HG02678 (cell line): Measurements from ENCODE around the gene METTL16.

Source experiments
- ATAC-seq: cut with Tn5 transposase; IDR thresholded peaks from one replicate; pipeline ENCODE4 v1.9.1; 2021; ENCODE audit warnings: mild to moderate bottlenecking, moderate library complexity; ENCODE audit not compliant: unreplicated experiment

METTL16 gene

DNA sequence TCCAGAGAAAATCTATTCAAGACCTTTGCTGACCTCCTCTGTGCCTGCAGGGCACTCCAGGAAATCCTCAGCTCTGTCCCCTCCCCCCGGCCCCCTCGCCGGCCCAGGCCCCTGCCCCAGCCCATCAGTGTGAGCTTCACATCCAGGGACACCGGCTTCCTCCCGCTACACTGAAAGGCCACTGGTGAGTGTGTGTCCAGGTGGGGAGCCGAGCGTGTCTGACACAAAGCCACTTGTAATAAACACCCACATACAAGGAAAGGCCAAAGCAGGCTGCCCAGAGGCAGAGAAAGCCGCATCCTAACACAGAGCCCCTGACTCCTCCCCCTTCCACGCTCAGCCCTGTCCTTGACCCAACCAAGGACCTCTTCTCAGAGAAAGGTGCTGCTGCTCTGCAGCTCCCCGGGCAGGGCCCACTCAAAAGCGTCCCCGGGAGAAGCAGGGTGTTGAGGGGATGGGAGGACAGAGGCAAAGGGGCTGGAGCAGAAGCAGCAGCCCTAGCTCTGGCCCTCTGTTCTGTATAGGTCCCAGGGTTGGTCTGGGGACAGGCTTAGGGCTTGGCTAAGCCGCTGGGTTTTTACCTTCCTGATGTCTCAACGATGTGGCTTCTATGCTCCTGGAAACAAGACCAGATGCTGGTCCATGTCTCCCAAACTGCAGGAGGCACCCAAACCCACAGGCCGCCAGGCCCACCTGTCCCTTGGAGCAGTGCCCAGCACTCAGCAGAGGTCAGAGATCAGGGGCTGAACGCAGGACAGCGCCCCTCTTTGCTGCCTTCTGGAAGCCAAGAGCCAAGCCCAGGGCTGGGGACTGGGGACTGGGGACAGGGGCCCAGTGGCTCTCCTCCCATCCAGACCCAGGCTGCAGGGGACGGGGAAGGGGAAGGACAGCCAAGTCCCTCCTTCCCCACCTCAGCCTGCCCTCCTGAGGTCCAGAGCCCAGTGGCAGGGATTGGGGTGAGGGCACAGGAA, 126.2 kb downstream of the METTL16 start:
- ATAC-seq = no peak

DNA sequence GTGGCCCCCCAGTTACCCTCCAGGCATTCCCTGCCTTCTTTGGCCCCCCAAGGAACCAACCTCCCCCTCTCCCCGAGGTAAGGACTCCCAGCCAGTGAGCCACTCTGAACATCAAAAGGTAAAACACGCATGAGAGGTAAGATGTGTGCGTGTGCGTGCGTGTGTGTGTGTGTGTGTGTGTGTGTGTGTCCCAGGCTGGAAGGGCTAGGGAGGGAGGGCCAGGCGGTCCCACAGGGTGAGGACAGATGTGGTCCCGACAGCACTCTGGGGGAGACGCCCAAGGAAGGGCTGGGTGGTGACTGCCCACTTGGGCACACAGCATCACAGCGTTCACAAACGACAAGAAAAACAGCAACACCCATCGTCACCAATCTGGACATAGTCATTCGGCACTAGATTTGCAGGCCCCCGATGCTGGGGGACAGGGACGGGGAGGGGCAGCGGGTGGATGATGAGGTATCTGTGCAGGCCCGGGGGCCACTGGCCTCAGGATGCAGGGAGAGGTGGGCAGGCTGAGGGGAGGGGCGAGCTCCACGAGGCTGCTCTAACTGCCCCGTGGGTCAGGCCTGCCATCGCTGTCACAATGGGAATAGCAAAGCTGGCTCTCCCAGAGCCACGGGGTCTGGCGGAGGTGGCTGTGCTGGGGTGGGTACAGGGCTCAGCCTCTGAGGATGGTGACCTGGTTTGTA, 127.1 kb downstream of the METTL16 start:
- ATAC-seq = no peak

DNA sequence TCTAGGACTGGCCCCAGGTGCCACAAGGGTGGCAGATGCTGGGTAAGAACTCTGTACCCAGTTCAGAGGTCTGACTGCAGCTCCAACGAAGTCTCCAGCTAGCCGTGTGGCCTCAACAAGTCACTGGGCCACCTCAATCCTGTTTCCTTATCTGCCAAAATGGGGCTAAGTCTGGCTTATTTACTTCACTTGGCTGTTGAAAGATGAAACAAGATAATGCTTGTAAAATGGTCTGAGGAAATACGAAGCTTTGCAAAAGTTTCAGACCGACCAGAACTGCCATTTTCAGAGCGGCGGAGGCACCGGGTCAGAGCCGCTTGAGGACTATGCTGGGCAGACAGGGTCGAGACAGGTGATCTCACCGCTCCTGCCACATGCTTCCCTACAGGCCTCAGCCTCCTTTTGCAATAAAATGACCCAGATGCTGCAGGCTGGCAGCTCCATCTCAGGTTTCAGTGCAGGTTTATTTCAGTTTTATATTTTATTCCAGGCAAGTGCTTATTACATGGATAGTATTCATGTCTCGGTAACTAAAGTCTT, 128.0 kb downstream of the METTL16 start:
- ATAC-seq = no peak

DNA sequence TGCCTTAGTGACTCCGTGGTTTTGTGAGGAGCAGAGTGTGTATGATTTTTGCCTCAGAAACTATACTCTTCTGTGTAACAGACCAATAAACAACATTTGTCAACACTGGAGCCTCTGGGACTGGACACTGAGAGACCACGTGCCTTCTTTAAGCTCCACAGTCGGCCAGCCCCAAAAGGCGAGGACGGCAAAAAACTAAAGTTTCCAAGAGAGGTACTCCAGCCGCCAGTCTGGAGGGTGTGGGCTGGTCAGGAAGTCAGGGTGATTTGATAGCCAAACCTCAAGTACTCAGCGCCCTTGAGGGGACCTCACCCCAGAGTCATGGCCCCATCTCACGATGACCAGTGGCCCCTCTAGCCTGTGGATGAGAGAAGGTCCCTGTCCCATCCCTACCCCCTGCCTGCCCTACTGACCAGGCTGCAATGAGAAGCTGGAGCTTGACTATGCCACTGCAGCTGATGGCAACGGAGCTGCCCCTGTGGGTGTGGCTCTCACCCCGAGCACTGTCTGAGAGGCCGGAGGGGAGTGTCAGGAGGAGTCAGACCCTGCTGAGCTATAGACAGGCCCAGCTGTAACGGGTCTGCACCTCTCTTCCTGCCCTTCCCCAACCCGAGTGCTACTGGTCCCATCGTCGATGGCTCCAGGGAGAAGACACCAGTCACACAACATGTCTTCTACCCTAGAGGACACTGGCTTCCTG, 130.6 kb downstream of the METTL16 start:
- ATAC-seq = no peak

DNA sequence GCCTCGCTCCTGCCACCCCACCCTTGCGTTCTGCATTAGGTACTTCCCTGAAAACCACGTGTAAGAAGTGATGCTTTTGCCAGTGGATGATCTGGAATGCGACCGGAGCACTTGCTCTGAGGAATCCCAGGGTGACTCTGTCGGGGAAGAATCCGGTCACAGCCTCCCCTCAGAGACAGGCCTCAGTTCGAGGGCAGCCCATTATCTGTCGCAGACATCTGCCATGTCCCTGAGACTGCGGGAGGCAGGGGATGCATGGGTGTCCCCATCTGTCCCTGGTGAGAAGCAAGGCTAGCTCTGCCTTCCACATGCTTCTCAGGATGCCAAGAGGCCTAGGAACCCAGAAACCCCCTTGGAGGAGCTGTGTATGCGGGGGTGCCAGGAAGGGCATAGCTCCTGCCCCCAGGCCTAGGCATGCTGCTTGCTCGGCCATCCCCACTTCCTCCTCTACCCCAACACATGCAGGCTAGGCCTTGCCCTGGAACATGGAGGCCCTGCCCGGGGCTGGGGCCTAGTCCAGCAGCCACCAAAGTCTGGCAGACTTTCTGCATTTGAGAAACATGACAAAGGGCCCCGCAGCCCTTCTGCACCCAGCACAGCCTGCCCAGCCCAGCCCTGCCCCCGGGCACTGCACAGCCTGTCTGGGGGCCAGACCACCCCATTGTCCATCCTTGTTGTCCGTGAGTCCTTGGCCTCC, 131.3 kb downstream of the METTL16 start:
- ATAC-seq = no peak

DNA sequence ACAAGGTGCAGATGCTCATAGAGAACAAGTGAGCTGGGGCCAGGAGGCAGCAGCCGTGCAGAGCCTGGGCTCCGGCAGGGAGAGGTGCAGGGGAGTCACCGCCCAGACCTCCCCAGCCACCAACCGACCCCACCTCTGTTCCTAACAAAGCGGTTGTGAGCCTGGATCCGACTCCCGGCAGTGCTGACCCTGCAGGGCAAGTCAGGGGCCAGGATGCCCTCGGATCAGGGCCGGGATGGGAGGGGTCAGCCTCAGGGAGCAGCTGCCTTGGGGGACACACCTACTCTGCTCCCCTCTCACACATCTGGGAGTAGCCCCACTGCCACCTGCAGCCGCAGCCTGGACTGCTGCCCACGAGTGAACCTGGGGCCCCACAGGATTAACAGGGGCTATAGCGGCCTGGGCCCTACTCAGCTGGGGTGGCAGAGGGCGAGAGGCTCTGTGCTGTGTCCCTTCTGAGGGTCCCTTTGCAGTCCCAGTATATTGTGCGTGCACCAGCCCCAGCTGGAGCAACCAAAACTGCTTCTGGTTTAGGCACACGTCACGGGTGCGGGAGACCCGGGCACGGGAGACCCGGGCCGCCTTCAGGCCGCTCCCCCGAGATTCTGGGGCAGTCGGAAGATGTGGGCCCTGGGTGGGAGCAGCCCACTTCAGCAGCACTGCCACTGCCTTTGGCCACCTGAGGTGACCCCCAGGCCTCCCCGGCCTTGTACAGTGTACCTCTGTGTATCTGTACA, 132.0 kb downstream of the METTL16 start:
- ATAC-seq = no peak

DNA sequence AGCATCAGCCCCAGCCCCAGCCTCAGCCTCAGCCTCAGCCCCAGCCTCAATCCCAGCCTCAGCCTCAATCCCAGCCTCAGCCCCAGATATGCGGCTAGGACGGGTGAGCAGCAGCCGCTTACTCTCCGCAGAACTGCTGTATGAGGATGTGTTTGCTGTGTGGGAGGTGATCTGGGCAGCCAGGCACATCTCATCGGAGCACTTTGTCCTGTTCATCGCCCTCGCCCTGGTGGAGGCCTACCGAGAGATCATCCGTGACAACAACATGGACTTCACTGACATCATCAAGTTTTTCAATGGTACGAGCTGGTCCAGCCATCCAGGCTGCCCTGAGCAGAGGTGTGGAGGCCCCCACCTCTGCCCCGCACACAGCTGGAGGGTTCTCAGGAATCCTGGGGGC, 132.8 kb downstream of the METTL16 start:
- ATAC-seq = no peak

DNA sequence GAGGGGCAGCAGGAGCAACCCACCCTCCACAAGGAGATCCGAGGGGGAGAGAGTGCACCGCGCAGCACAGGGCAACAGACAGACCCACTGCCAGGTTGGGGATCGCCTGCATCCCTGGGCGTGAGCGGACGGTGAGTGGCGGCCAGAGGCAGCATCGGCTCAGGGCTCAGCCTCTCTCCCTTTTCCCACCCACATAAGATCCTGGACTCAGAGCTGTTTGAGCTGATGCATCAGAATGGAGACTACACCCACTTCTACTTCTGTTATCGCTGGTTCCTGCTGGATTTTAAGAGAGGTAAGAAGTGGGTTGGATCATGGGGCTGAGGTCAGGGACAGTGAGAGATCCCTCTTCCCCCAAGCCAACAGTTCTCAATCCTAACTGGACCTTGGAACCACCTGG, 134.0 kb downstream of the METTL16 start:
- ATAC-seq = no peak

DNA sequence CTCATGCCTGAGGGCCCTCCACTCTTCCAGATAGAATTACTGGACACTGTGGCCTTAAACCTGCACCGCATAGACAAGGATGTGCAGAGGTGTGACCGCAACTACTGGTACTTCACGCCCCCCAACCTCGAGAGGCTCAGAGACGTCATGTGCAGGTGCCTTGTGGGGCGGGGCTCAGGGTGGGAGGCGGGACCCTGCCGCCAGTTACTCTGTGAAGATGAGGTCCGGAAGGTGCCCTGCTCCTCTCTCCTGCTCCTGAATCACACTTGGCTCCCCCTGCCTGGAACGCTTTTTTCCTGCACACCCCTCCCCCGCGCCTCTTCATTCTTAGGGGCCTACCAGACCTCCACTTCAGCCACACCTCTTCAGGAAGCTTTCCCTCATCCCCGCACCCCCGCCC, 135.6 kb downstream of the METTL16 start:
- ATAC-seq = no peak

DNA sequence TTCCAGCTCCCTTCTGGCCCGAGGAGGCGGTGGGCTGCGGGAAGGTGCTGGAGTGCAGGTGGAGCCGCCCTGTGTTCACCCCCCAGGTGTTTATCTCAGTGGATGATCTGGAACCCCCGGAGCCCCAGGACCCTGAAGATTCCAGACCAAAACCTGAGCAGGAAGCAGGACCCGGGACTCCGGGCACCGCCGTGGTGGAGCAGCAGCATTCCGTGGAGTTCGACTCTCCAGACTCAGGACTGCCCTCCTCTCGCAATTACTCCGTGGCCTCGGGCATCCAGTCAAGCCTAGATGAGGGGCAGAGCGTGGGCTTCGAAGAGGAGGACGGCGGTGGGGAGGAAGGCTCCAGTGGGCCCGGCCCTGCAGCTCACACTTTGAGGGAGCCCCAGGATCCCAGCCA, 136.3 kb downstream of the METTL16 start:
- no peak for ATAC-seq

DNA sequence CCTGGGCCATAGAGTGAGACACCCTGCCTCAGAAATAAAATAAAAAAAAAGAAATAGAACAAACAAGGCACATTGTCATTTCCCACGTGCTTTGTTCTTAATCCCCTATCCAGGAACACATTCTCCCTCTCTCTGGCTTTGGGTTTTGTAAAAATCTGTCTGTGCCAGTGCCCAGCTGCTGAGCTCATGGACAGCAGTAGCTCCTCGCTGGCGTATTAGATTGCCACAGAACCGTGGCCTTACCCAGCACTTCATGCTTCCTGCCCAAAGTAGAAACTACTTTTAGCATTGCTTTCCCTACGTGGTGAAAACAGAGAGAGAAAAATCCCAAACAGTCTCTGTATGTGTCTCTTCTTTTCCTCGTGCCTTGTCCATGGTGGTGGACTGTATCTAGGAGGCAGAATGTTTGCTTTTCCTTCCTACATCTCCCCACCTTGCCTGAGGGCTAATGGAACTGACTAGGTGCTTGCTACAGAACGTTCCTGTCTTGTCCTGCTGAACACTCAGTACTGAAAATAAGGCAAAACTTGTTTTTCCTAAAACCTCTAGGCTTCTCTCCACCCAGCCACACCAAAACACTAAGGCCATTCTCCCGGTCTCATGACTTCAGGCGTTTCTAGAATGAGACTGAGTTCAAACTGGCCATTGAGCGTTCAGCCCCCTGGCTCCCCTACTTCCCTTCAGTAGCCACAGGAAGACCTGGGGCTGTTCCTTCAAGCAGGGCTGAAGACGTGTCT, 137.0 kb downstream of the METTL16 start:
- ATAC-seq = no peak

DNA sequence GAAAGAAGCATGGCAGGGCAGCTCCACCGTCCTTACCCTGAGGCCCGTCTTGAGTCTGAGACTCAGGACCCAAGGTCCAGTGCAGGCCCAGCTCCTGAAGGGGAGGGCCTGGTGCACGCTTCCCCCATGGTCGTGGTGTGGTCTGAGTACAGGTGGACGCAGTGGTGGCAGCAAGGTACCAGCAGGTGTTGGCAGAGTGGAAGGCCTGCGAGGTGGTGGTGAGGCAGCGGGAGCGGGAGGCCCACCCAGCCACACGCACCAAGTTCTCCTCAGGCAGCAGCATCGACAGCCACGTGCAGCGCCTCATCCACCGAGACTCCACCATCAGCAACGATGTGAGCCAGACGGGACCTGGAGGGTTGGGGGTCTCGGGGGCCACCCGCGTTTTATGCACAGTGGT, 138.5 kb downstream of the METTL16 start:
- ATAC-seq = no peak

DNA sequence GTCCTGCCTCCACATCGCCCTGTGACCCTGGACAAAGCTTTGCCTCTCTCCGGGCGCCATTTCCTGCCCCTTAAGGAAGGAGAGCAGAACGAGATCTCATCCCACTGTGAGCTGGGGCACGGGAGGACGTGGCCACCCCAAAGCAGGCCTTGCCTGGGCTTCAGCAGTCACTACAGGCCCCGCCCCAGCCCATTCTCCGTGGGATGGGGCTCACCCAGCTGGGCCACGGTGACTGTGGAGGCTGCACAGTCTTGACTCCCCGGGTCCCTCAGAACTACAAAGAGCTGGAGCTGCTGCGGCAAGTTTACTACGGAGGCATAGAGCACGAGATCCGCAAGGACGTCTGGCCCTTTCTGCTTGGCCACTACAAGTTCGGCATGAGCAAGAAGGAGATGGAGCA, 139.0 kb downstream of the METTL16 start:
- ATAC-seq = no peak

DNA sequence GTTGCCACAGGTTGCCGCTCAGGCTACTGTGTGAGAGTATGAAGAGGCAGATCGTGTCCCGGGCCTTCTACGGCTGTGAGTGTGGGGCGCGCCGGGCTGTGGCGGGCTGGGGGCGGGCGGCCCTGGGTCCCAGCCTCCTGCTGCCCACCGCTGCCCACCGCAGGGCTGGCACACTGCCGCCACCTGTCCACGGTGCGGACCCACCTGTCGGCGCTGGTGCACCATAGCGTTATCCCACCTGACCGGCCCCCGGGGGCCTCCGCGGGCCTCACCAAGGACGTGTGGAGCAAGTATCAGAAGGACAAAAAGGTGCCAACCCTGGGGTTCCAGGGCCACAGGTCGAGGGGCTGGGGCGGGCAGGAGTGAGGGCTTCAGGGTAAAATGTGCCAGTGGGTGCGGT, 139.5 kb downstream of the METTL16 start:
- no peak for ATAC-seq

DNA sequence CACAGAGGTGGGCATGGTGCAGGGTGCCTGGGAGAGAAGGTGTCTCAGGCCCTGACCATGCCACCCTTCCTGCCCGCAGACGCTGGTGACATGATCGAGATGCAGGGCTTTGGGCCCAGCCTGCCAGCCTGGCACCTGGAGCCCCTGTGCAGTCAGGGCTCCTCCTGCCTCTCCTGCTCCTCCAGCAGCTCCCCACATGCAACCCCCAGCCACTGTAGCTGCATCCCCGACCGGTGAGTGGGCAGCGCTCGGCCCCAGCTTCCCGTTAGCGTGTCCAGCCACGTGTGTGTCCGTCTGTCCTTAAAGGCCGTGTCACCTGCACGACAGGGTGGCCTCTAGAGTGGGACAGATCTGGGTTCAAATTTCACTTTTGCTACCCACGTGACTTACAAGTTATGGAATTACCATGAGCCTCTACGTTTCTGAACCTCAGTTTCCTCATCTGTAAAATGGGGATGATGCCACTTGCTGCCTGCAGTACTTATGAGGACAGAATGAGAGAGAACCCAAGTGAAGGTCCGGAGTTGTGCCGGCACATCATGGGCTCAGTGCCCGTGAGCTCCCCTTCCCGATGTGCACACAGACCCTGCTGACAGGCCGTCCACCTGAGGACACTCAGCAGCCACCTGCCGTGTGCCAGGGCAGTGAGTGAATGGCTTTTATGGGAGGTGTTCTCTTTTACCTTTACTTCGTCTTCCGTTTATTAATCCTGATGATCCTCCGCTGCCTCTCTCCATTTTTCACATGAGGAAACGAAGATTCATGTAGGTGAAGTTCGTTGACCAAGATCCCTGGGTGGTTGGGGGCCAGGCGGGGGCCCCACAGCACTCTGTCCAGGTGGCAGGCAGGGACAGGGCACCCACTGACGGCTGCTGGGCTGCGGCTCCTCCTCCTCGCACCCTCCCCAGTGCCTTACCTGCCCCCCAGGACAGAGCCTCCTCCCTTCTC, 140.2 kb downstream of the METTL16 start:
- ATAC-seq = no peak

DNA sequence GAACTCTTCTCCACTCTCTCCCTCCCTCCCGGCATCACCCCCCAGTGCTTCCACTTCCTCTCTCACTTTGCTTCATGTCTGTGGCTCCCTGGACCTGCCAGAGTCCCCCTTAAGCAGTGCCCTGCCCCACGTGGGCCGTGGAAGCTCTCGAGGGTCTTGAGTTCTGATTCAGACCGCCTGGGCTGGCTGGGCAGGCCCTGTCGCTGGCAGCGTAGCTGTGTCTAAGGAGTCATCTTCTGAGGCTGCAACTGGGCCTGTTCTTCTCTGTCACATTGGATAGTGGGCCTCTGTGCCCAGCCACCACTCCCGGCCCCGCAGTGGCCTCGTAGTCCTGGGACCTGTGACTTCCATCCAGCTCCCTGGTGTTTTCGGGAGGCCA, 141.5 kb downstream of the METTL16 start:
- no peak for ATAC-seq

DNA sequence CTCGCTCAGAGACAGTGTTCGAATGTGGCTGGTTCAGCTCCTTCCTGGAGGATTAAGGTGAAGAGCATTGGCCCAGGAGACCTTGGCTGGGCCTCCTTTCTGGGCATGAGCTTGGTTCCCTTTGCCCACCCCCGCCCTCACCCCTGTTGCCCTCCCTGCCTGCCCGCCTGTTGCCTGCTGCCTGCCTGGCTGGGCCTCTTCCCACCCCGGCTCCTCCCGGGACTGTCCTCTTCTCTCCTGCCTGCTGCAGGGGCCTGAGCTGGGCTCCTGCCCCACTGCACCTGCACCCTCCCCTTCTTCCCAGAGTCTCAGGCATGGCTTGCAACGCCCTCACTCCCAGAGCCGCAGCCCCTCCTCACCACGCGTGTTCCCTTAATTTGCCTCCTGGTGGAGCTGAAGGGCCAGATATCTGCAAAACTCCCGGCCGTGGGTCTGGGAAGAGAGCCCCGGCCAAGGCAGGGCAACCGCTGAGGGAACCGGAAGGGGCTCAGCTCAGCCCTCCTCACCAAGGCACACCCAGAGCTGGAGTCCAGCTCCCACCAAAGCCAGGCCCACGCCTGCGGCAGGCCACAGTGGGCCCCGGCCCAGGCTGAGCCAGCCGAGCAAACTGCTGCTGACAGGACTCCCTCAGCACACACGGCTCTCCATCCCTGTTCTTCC, 142.0 kb downstream of the METTL16 start:
- no peak for ATAC-seq

DNA sequence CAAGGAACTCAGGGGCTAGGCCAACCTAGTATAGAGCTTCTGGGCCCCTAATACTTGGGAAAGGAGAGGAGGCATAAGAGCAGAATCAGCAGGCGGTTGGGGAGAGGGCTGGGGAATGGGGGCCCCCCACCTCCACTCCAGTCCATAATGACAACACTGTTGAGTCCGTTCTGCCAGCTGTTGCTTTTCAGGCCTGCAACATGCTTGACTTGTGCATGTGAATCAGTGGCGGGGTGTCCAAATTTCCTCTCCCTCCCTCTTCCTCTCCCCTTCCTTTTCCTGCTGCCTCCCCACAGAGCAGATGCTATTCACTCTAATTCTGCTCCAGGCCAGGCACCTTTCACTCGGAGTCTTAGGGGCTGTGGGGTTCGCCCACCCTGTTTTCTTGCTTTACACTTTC, 142.6 kb downstream of the METTL16 start:
- ATAC-seq = no peak
